HG03139 (cell line): ENCODE results near the gene FGF9.

Experiments used
- ATAC-seq: cut with Tn5 transposase; IDR thresholded peaks from one replicate; pipeline ENCODE4 v1.9.1; 2021; ENCODE audit not compliant: unreplicated experiment

Gene FGF9

DNA sequence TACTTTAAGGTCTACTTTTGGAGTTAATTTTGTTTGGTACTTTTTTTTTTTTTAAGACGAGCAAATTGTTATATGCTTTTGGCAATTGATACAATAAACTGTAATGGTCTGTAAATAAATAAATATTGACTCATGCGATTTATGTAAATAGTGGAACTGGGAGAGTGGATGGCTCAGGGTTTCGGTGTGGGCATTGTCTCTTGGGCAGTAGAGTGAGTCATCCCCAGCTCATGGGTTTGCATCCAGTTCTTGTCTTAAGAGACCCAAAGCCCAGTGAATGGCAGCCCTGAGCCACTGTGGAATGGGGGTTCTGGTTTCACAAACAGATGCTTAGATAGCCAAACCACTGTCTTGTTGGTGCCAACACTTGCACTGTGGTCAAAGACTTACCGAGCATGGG is 33.0 kb downstream of the FGF9 start:
- no peak for ATAC-seq

- no peak for ATAC-seq
Observed at GRCh38 chr13:21707586-21707985, 36.7 kb downstream of the FGF9 start.

DNA sequence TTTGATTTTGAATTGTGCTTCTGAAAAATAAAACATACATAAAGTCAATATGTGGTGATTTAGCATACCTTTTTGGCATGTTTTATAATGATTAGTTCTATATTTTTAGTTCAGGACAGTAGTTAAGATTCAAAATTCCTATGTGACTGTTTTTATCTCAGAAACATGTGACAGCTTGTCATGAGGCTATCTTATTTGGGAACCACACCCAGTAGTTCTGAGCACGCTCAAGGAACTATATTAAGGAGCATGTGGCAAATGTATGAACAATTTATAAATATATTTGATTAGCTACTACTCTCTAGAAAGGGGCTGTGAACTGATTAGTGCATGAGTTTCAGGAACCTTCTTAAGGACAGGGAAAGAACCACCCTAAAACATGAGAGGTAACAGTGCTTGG is 38.8 kb downstream of the FGF9 start:
- no peak for ATAC-seq

DNA sequence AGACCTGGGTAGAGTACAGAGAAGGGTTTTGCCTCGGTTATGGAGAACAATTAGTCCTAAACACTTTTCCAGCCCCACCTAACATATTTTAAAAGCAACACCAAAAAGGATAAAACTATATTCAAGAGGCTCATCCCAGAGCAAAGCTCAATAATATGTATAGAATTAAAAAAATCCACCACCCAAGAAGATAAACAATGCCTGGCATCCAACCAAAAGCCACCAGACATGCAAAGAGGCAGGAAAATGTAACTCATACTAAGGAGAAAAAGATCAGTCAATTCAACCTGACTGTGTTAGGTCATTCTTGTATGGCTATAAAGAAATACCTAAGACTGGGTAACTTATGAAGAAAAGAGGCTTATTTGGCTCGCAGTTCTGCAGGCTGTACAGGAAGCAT is 39.3 kb downstream of the FGF9 start:
- ATAC-seq, result no peak

GRCh38 chr13:21717817-21718216 is 46.9 kb downstream of the FGF9 start:
- ATAC-seq, result no peak

- no peak for ATAC-seq
Observed at GRCh38 chr13:21719463-21719862, 48.6 kb downstream of the FGF9 start.

DNA sequence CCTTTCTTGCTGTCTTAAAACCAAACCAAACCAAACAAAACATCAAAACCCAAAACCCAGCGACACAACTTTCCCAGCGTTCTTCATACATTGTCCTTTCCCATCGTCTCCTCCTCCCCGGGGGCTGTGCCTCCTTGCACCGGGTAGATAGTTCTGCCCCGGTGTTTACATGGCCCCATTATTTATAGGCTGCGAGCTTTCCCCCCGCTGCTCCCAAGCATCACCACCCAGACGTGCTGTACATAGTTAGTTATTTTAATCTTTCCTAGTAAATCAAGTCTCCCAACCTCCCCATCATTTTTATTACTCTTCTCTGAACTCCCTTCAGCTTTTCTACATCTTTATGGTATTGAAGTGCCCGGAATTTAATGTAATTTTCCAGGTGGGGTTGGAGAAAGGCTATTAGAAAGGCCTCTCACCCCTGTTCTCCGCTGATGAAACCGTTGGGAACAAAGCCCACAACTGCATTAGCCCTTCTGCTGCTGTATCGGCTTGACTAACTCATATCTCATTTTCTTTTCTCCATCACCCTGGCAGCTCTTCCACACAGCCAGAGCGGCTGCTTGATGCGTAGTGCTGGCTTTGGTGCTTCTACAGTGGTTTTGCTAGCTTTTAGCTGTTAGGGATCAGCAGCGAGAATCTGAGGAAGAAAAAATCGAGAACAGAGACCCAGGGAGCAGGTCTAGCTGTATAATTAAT is 53.1 kb downstream of the FGF9 start:
- no peak for ATAC-seq

GRCh38 chr13:21730186-21730880 is 59.5 kb downstream of the FGF9 start:
- ATAC-seq, result no peak

GRCh38 chr13:21733475-21734263 is 62.8 kb downstream of the FGF9 start:
- no peak for ATAC-seq

DNA sequence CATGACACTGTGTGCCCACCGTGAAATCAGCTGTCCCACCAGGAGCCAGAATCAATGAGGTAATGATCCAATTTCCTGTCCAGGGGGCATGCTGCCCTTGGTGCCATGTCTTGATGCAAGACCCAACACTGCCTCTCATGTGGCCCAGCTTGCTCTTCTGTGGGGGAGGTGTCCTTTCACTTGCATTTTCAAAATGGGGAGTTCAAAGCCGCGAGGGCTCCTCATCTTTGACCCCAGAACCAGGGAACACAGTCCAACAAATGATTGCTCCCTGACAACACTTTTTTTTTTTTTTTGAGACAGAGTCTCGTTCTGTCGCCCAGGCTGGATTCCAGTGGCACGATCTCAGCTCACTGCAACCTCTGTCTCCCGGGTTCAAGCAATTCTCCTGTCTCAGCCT is 64.1 kb downstream of the FGF9 start:
- no peak for ATAC-seq

DNA sequence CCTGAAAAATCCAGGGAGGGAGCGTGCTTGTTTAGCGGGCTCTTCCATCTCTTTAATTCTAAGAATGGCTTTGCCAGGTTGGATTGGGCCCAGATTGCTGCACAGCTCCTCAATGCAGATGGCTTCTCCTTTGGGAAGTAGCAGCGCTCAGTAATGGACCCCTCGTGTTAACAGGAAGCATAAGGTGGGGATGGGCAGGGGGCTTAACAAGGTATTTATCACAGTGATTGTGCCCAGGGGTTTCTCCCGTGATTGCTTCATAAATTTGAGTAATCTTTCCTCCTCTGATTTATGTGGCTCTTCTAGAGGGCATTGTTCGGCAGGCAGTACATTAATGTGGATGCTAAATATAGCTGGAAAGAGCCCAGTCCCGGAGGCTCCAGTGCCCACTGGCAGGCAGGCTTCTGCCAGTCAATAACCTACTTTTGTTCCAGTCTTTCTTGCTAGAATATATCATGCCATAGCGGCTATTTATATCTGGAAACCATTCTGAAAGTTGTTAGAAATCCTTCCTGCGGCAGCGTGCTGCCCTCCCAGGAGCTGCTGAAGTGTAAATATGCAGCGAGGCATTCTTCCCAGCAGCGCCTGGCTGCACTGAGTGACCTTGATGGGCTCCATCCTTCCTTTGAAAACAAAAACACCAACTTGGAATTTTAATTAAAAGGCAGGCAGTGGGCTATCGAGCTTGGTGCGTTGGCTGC is 65.0 kb downstream of the FGF9 start:
- no peak for ATAC-seq

- ATAC-seq, result no peak
Observed at GRCh38 chr13:21736926-21737325, 66.1 kb downstream of the FGF9 start.

DNA sequence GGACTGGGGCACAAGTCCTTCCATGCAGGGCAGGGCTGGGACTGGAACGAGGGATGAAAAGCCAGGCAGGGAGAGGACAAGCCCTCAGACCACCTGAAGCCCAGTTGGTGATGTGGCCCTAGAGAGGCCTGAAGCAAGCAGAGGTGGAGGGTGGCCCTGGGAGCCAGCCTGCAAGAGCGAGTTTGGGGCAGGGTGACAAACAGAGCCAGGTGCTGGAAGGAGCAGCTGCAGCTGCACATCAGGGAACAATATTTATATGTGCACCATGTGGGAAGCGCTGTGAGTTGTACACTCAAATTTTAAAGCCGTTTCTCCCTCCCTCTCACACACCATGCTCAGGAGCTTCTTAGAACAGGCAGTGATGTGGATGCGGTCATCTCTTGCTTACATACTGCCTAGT is 67.8 kb downstream of the FGF9 start:
- no peak for ATAC-seq

- ATAC-seq, result no peak
Observed at GRCh38 chr13:21739771-21740170, 68.9 kb downstream of the FGF9 start.

DNA sequence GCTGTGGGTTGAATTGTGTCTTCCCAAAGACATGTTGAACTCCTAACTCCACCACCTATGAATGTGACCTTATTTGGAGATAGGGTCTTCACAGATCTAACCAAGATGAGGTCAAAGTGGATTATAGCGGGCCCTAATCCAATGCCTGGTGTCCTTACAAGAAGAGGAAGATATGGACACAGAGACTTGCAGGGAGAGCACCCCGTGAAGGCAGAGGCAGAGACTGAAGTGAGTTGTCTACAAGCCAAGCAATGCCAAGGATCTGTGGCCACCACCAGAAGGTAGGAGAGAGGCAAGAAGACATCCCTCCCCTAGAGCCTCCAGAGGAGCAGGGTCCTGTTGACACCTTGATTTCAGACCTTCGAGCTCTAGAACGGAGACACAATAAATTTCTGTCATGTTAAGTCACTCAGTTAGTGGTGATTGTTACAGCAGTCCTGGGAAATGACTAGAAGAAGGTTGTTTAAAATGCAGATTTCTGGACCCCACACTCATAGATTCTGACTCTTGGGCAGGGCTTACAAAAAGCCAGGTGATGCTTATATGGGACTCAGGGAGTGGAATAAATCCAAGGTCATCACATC is 70.6 kb downstream of the FGF9 start:
- ATAC-seq, result no peak

GRCh38 chr13:21742096-21742495 is 71.2 kb downstream of the FGF9 start:
- ATAC-seq, result no peak

GRCh38 chr13:21744149-21744548 is 73.3 kb downstream of the FGF9 start:
- ATAC-seq, result no peak

- no peak for ATAC-seq
Observed at GRCh38 chr13:21745307-21745706, 74.4 kb downstream of the FGF9 start.

- no peak for ATAC-seq
Observed at GRCh38 chr13:21747456-21747855, 76.6 kb downstream of the FGF9 start.

GRCh38 chr13:21748166-21748565 is 77.3 kb downstream of the FGF9 start:
- ATAC-seq, result no peak

GRCh38 chr13:21749410-21749809 is 78.5 kb downstream of the FGF9 start:
- no peak for ATAC-seq
